NCI-H82 treated with DMSO at 0.1 percent for 48 hours (cell line): Measurements from ENCODE around the gene CHI3L2.

Source experiments
- DNase-seq: peaks from one replicate; lab custom pipeline; 2025; ENCODE audit not compliant: unreplicated experiment; lab: John Stamatoyannopoulos, UW

Gene CHI3L2

GRCh38 chr1:111227434-111227833 is at the start of gene CHI3L2:
Gene CHI3L2 (plus strand): TSS chr1:111227713. CDS start chr1:111227730, 17 bp downstream.
- no peak for DNase-seq

- no peak for DNase-seq
Observed at GRCh38 chr1:111179968-111180533, 47.5 kb upstream of the CHI3L2 start.

- no peak for DNase-seq
Observed at GRCh38 chr1:111182052-111182451, 45.5 kb upstream of the CHI3L2 start.

GRCh38 chr1:111183308-111184069 is 44.0 kb upstream of the CHI3L2 start:
- no peak for DNase-seq

GRCh38 chr1:111184663-111185062 is 42.9 kb upstream of the CHI3L2 start:
- no peak for DNase-seq

GRCh38 chr1:111190931-111191451 is 36.5 kb upstream of the CHI3L2 start:
- DNase-seq: no peak

- no peak for DNase-seq
Observed at GRCh38 chr1:111191496-111191895, 36.0 kb upstream of the CHI3L2 start.

GRCh38 chr1:111192074-111192473 is 35.4 kb upstream of the CHI3L2 start:
- DNase-seq: no peak

- no peak for DNase-seq
Observed at GRCh38 chr1:111192658-111193519, 34.6 kb upstream of the CHI3L2 start.

GRCh38 chr1:111193712-111194480 is 33.6 kb upstream of the CHI3L2 start:
- no peak for DNase-seq

- no peak for DNase-seq
Observed at GRCh38 chr1:111195002-111195684, 32.4 kb upstream of the CHI3L2 start.

GRCh38 chr1:111196213-111196612 is 31.3 kb upstream of the CHI3L2 start:
- no peak for DNase-seq

GRCh38 chr1:111197598-111198284 is 29.8 kb upstream of the CHI3L2 start:
- no peak for DNase-seq

- no peak for DNase-seq
Observed at GRCh38 chr1:111198836-111199235, 28.7 kb upstream of the CHI3L2 start.

GRCh38 chr1:111199329-111199728 is 28.2 kb upstream of the CHI3L2 start:
- no peak for DNase-seq

GRCh38 chr1:111199881-111200801 is 27.4 kb upstream of the CHI3L2 start, which contains the start of gene DENND2D:
Gene DENND2D (minus strand): TSS chr1:111200646. CDS start chr1:111200459, 187 bp downstream.
- no peak for DNase-seq

GRCh38 chr1:111200802-111201161 is 26.7 kb upstream of the CHI3L2 start:
- DNase-seq: no peak

- peak; percentile 1 for DNase-seq
Observed at GRCh38 chr1:111201275-111202090, 26.0 kb upstream of the CHI3L2 start.
